ENCODE data around the gene SPEN. TPM values are rescaled to one million over a fixed set of nuclear protein-coding genes. Genes with fewer than 3 reads are reported as not detected.
A peak's percentile ranks its signal among the peaks of the same experiment; 100 is the strongest.

The SPEN gene
- total RNA-seq, 2 experiments from 2014 or later = 37.0 to 41.9 TPM

- Mint-ChIP-seq H3K4me3 (no peak overlapping the region), H3K9me3 (no peaks in the 10 kb centered on the region), H3K27me3 (no peaks in the 10 kb centered on the region), H3K27ac (peak overlapping the region; percentile 100), H3K36me3 (peaks cover 4% of the 10 kb centered on the region), H3K4me1 (ENCODE audit: low read depth) (peaks cover 94% of the 10 kb centered on the region)
- intact Hi-C loops (cut with micrococcal nuclease) = no loop called here
- no peak for DNase-seq
- POLR2A ChIA-PET = interaction anchor here (1.0 to 6.8 kb wide), 2 partner anchors 12 to 13 kb away, joined by 4 to 95 read pairs; partner anchors contain the start of gene ZBTB17
- CTCF ChIA-PET = no interaction called here
These were observed 115.3 kb downstream of the SPEN start for GRCh38 chr1:15962671-15963362.

GRCh38 chr1:15963363-15963967 lies 116.0 kb downstream of the SPEN start:
- Mint-ChIP-seq H3K4me1 (ENCODE audit: low read depth) (peaks cover 94% of the 10 kb centered on the region), H3K27ac (peak overlapping the region; percentile 100), H3K4me3 (peak overlapping the region; percentile 8), H3K27me3 (no peaks in the 10 kb centered on the region), H3K9me3 (no peaks in the 10 kb centered on the region), H3K36me3 (peaks cover 10% of the 10 kb centered on the region)
- DNase-seq = no peak
- POLR2A ChIA-PET = interaction anchor here (0.6 to 6.8 kb wide), 9 partner anchors 12 to 130 kb away, joined by 3 to 95 read pairs (median 4); partner anchors contain the start of genes SPEN and ZBTB17
- intact Hi-C loops (cut with micrococcal nuclease) = no loop called here
- CTCF ChIA-PET = interaction anchor here (1.0 to 1.3 kb wide), 3 partner anchors 11 to 148 kb away, joined by 3 to 6 read pairs (median 3); partner anchors contain the start of gene ZBTB17

- DNase-seq = no peak
- Mint-ChIP-seq H3K27me3 (no peaks in the 10 kb centered on the region), H3K9me3 (no peaks in the 10 kb centered on the region), H3K27ac (peak overlapping the region; percentile 100), H3K36me3 (peaks cover 15% of the 10 kb centered on the region), H3K4me3 (peak overlapping the region; percentile 34), H3K4me1 (ENCODE audit: low read depth) (peaks cover 89% of the 10 kb centered on the region)
- intact Hi-C loops (cut with micrococcal nuclease) = no loop called here
- CTCF ChIA-PET = interaction anchor here (0.7 to 2.7 kb wide), 8 partner anchors 11 to 149 kb away, joined by 3 to 16 read pairs (median 4); partner anchors contain the start of gene ZBTB17
- POLR2A ChIA-PET = interaction anchor here (0.6 to 6.8 kb wide), 10 partner anchors 11 to 131 kb away, joined by 3 to 95 read pairs (median 4); partner anchors contain the start of genes SPEN and ZBTB17
These were observed 116.6 kb downstream of the SPEN start for GRCh38 chr1:15963968-15964648.

- POLR2A ChIA-PET = interaction anchor here (1.0 to 6.8 kb wide), 7 partner anchors 9 to 131 kb away, joined by 4 to 95 read pairs (median 6); partner anchors contain the start of gene ZBTB17
- Mint-ChIP-seq H3K27ac (peak overlapping the region; percentile 100), H3K9me3 (no peaks in the 10 kb centered on the region), H3K36me3 (peaks cover 25% of the 10 kb centered on the region), H3K4me3 (peak overlapping the region; percentile 74), H3K27me3 (no peaks in the 10 kb centered on the region), H3K4me1 (ENCODE audit: low read depth) (peaks cover 86% of the 10 kb centered on the region)
- CTCF ChIA-PET = interaction anchor here (1.2 to 2.7 kb wide), 4 partner anchors 8 to 150 kb away, joined by 3 to 16 read pairs (median 9); partner anchors contain the start of gene ZBTB17
- peak; percentile 38 for DNase-seq
- intact Hi-C loops (cut with micrococcal nuclease) = loop anchor here (5.0 kb wide), 2 partner anchors 348 to 438 kb away; partner anchors contain the start of genes DDI2 and DNAJC16
These were observed 117.8 kb downstream of the SPEN start for GRCh38 chr1:15965228-15965767.

GRCh38 chr1:15966081-15966955 lies 118.8 kb downstream of the SPEN start:
- Mint-ChIP-seq H3K36me3 (peaks cover 30% of the 10 kb centered on the region), H3K4me3 (peak overlapping the region; percentile 74), H3K4me1 (ENCODE audit: low read depth) (peaks cover 81% of the 10 kb centered on the region), H3K27me3 (no peaks in the 10 kb centered on the region), H3K9me3 (no peaks in the 10 kb centered on the region), H3K27ac (peak overlapping the region; percentile 100)
- ChIA-PET CTCF (interaction anchor here (1.2 to 2.7 kb wide), 4 partner anchors 9 to 151 kb away, joined by 3 to 16 read pairs (median 9); partner anchors contain the start of gene ZBTB17), POLR2A (interaction anchor here (1.0 to 6.8 kb wide), 8 partner anchors 9 to 132 kb away, joined by 3 to 95 read pairs (median 6); partner anchors contain the start of gene ZBTB17)
- DNase-seq = peak; percentile 94
- intact Hi-C loops (cut with micrococcal nuclease) = loop anchor here (1.0 to 5.0 kb wide), 7 partner anchors 8 to 439 kb away; partner anchors contain the start of genes DDI2 and DNAJC16

- intact Hi-C loops (cut with micrococcal nuclease) = loop anchor here (1.0 to 5.0 kb wide), 7 partner anchors 8 to 440 kb away; partner anchors contain the start of genes DDI2 and DNAJC16
- no peak for DNase-seq
- no peak overlapping the region for H3K4me3 Mint-ChIP-seq
- POLR2A ChIA-PET = interaction anchor here (1.5 to 6.8 kb wide), 2 partner anchors 16 to 133 kb away, joined by 11 to 95 read pairs; no protein-coding TSS in a partner anchor
- peaks cover 80% of the 10 kb centered on the region for H3K4me1 Mint-ChIP-seq (ENCODE audit: low read depth)
- no peaks in the 10 kb centered on the region for H3K27me3 Mint-ChIP-seq
- no peaks in the 10 kb centered on the region for H3K9me3 Mint-ChIP-seq
- CTCF ChIA-PET = interaction anchor here (1.9 kb wide), 1 partner anchor 9 kb away, joined by 13 read pairs; the partner anchor contains the start of gene ZBTB17
- peaks cover 31% of the 10 kb centered on the region for H3K36me3 Mint-ChIP-seq
- peak overlapping the region; percentile 100 for H3K27ac Mint-ChIP-seq
These were observed 119.4 kb downstream of the SPEN start for GRCh38 chr1:15966956-15967344.

- intact Hi-C loops (cut with micrococcal nuclease) = loop anchor here (5.0 kb wide), 2 partner anchors 351 to 441 kb away; partner anchors contain the start of genes DDI2 and DNAJC16
- Mint-ChIP-seq H3K36me3 (peaks cover 43% of the 10 kb centered on the region), H3K4me3 (no peak overlapping the region), H3K4me1 (ENCODE audit: low read depth) (peaks cover 80% of the 10 kb centered on the region), H3K27me3 (no peaks in the 10 kb centered on the region), H3K9me3 (no peaks in the 10 kb centered on the region), H3K27ac (peak overlapping the region; percentile 52)
- no peak for DNase-seq
- POLR2A ChIA-PET = interaction anchor here (1.5 kb wide), 1 partner anchor 26 kb away, joined by 3 read pairs; no protein-coding TSS in a partner anchor
- CTCF ChIA-PET = no interaction called here
These were observed 120.7 kb downstream of the SPEN start for GRCh38 chr1:15968172-15968571.

- no peaks in the 10 kb centered on the region for H3K27me3 Mint-ChIP-seq
- ChIA-PET POLR2A (interaction anchor here (1.2 to 1.5 kb wide), 2 partner anchors 27 to 122 kb away, joined by 3 to 4 read pairs; partner anchors contain the start of gene SPEN), CTCF (interaction anchor here (1.1 kb wide), 1 partner anchor 13 kb away, joined by 3 read pairs; no protein-coding TSS in a partner anchor)
- no peak for DNase-seq
- H3K4me1 Mint-ChIP-seq (ENCODE audit: low read depth) = peaks cover 79% of the 10 kb centered on the region
- H3K4me3 Mint-ChIP-seq = no peak overlapping the region
- H3K27ac Mint-ChIP-seq = no peak overlapping the region
- intact Hi-C loops (cut with micrococcal nuclease) = loop anchor here (5.0 kb wide), 2 partner anchors 352 to 442 kb away; partner anchors contain the start of genes DDI2 and DNAJC16
- peaks cover 47% of the 10 kb centered on the region for H3K36me3 Mint-ChIP-seq
- no peaks in the 10 kb centered on the region for H3K9me3 Mint-ChIP-seq
These were observed 121.9 kb downstream of the SPEN start for GRCh38 chr1:15969321-15969880.

- POLR2A ChIA-PET = no interaction called here
- peaks cover 48% of the 10 kb centered on the region for H3K36me3 Mint-ChIP-seq
- CTCF ChIA-PET = no interaction called here
These were observed 123.4 kb downstream of the SPEN start for GRCh38 chr1:15970911-15971310.

GRCh38 chr1:15972409-15972808 lies 124.9 kb downstream of the SPEN start:
- no peak for DNase-seq
- Mint-ChIP-seq H3K36me3 (peaks cover 46% of the 10 kb centered on the region), H3K9me3 (no peaks in the 10 kb centered on the region), H3K4me3 (no peak overlapping the region), H3K27me3 (no peaks in the 10 kb centered on the region), H3K4me1 (ENCODE audit: low read depth) (peaks cover 64% of the 10 kb centered on the region), H3K27ac (no peak overlapping the region)
- CTCF ChIA-PET = interaction anchor here (0.6 kb wide), 1 partner anchor 47 kb away, joined by 4 read pairs; no protein-coding TSS in a partner anchor
- POLR2A ChIA-PET = interaction anchor here (0.5 to 1.5 kb wide), 2 partner anchors 31 to 125 kb away, joined by 3 read pairs; partner anchors contain the start of gene SPEN
- intact Hi-C loops (cut with micrococcal nuclease) = no loop called here

More at GRCh38 chr1:15970911-15971310, 123.4 kb downstream of the SPEN start:
- DNase-seq = no peak
- Mint-ChIP-seq H3K9me3 (no peaks in the 10 kb centered on the region), H3K4me3 (no peak overlapping the region), H3K27ac (no peak overlapping the region), H3K27me3 (no peaks in the 10 kb centered on the region), H3K4me1 (ENCODE audit: low read depth) (peaks cover 70% of the 10 kb centered on the region)
- intact Hi-C loops (cut with micrococcal nuclease) = no loop called here
